Left ventricle myocardium superior (tissue), 1 donor: ENCODE data around the gene LRRC52. TPM values are rescaled to one million over a fixed set of nuclear protein-coding genes. Genes with fewer than 3 reads are reported as not detected.

ENCODE experiments used
- total RNA-seq: library from RNA; stranded (reverse); fragmentation: NEBNext Ultra II Directional; extraction: Animal tissue kit (Norgen Biotek cat#: 25700); gene quantifications from one replicate; pipeline ENCODE4 v1.2.1, GENCODE V29; 2021
- donor health status: DM: no; HTN: yes; CAD: no; lungs with severe emphysema.

LRRC52 gene
- total RNA-seq, 1 donor from 2014 or later = not detected

Other genes starting within 250 kb of the LRRC52 start
- gene LMX1A, start 187.3 kb upstream of the LRRC52 start, total RNA-seq = not detected
- gene RXRG, start 98.9 kb upstream of the LRRC52 start, total RNA-seq = 2.2 TPM
- 648 TPM for gene MGST3, start 87.2 kb downstream of the LRRC52 start, total RNA-seq
- 56.3 TPM for gene ALDH9A1, start 154.6 kb downstream of the LRRC52 start, total RNA-seq
- gene TMCO1, start 224.9 kb downstream of the LRRC52 start, total RNA-seq = 47.5 TPM